GM20431 (cell line): ENCODE results near the gene RBX1.

Experiments
- in situ Hi-C: fragments of 300-500 bp; cut with MseI, MboI; formaldehyde crosslinking; loops from one replicate; pipeline ENCODE4 v1.15.0; 2020; ENCODE audit warnings: low sequenced_read_pairs; ENCODE audit not compliant: unreplicated experiment

Gene RBX1

GRCh38 chr22:41021061-41021612 is 70.0 kb downstream of the RBX1 start:
- in situ Hi-C loops, result no loop called here

DNA sequence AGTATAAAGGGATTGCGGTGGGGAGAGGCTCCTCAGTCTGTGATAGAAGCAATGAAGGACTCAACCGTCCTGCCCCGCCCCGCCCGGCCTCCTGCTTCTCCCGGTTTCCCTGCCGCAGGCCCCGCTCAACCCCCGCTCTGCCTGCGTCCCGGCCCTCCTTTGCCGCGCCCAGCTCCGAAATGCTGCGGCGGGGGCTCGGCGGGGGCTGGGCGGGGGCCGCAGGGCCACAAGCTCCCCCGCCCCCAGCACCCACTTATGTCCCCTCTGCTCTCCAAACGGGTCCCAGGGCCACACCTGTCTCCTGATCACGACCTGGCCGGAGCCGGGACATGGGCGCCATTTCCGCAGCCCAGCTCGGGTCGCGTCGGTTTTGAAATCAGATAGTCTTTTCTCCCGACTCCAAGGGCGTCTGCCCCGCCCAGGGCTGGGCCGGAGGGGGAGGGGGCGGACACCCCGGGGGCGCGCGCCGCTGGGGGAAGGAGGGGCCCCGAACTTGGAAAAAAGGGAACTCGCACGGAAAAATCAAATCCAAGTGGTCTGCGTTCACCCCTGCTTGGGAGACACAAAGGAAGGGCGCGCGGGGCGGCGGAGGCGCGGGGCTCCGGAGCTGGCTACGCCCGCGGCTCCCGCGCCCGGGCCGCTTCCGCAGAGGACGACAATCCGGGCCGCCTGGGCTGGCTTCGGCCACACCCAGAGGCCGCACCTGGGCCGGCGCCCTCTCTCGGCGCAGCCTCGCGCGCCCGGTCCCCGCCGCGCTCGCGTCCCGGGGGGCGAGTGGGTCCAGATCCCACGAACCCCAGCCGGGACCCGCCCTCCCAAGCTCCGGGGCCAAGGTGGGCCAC is 70.7 kb downstream of the RBX1 start:
- in situ Hi-C loops, result no loop called here

GRCh38 chr22:41022470-41023298 is 71.5 kb downstream of the RBX1 start:
- in situ Hi-C loops, result no loop called here
